RWPE1 (cell line): ENCODE results near the gene NBPF15.
A peak's percentile ranks its signal among the peaks of the same experiment; 100 is the strongest.
"Not testable (repeated sequence)": the region's sequence is repeated elsewhere in the genome, so short reads cannot be mapped to it uniquely, and the experiment has no call there.

Experiments
- CTCF ChIA-PET: fragments of 350-600 bp; sonication (Branson Sonifier 250); formaldehyde crosslinking; extraction: SDS; loops from one replicate; lab custom pipeline; 2021; lab: Yijun Ruan, JAX
- POLR2A ChIA-PET: fragments of 400-600 bp; formaldehyde crosslinking; extraction: SDS; loops from one replicate; lab custom pipeline; 2020; ENCODE audit warnings: antibody characterized with exemption; ENCODE audit not compliant: low non-redundant PET; lab: Yijun Ruan, JAX
- DNase-seq: peaks from one replicate; pipeline ENCODE4 v3.0.0; 2012; ENCODE audit warnings: low spot score
- H3K27ac ChIP-seq: fragments of 450-650 bp; 2 replicates; pipeline ENCODE4 v1.5.1; 2017
- TF ChIP-seq, protein P1 (sequence below): fragments of 450-650 bp; conservative IDR thresholded peaks from 2 replicates; pipeline ENCODE4 v1.5.1; 2017; ENCODE audit warnings: low read depth, mild to moderate bottlenecking

NBPF15 gene

DNA sequence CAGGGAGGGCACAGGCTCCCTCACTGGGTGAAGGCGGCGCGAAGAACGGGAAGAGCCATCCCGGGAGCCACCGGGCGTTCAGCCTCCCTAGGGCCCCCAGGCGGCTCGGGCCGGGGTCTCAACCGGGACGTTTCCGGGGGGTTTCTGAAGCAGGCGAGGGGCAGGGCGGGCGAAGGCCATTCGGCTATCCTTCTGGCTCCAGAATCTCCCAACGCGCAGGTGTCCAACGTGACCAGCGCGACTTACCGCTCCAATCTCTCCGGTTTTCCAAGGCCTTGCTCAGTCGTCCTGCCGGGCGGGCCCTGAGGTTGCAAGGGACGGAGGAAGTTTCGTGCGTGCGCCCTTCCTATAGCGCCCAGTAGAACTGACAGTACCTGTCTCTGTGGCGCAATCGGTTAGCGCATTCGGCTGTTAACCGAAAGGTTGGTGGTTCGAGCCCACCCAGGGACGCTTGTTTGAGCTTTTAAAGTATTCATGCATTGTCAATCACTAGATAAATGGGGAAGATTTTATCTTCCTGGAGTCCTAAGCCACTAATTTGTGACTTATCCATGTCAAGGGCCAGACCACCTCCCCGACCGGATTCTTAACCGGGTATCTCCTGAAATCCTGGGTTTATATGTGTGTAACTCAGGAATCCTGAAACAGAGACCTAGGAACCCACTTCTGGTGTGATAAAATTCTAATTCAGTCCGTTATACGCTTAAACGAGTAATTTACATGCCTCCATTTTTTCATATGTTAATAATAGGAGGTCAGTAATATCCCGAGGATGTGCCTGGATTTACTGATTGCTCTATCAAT, 42.4 kb downstream of the NBPF15 start:
- DNase-seq, POLR2A ChIA-PET, CTCF ChIA-PET: not testable (repeated sequence)
- H3K27ac ChIP-seq, result peak overlapping the region; percentile 78
- TF ChIP-seq, protein P1, sequence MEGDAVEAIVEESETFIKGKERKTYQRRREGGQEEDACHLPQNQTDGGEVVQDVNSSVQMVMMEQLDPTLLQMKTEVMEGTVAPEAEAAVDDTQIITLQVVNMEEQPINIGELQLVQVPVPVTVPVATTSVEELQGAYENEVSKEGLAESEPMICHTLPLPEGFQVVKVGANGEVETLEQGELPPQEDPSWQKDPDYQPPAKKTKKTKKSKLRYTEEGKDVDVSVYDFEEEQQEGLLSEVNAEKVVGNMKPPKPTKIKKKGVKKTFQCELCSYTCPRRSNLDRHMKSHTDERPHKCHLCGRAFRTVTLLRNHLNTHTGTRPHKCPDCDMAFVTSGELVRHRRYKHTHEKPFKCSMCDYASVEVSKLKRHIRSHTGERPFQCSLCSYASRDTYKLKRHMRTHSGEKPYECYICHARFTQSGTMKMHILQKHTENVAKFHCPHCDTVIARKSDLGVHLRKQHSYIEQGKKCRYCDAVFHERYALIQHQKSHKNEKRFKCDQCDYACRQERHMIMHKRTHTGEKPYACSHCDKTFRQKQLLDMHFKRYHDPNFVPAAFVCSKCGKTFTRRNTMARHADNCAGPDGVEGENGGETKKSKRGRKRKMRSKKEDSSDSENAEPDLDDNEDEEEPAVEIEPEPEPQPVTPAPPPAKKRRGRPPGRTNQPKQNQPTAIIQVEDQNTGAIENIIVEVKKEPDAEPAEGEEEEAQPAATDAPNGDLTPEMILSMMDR, result peak; percentile 27; the same call in 1 of the 2 replicates

GRCh38 chr1:144413404-144414118, 47.9 kb downstream of the NBPF15 start:
- DNase-seq, CTCF ChIA-PET, POLR2A ChIA-PET: not testable (repeated sequence)
- peak overlapping the region; percentile 95 for H3K27ac ChIP-seq

- POLR2A ChIA-PET, result interaction anchor here (1.0 kb wide), 1 partner anchor 139 kb away, joined by 9 read pairs; no protein-coding TSS in a partner anchor
- peak; percentile 94 for DNase-seq
Measured at GRCh38 chr1:144412491-144413403, 48.7 kb downstream of the NBPF15 start.

GRCh38 chr1:144412068-144412471, 49.4 kb downstream of the NBPF15 start:
- CTCF ChIA-PET, DNase-seq: not testable (repeated sequence)
- POLR2A ChIA-PET, result interaction anchor here (1.0 kb wide), 1 partner anchor 140 kb away, joined by 9 read pairs; no protein-coding TSS in a partner anchor
- H3K27ac ChIP-seq, result peak overlapping the region; percentile 95

More at GRCh38 chr1:144412491-144413403, 48.7 kb downstream of the NBPF15 start:
- H3K27ac ChIP-seq, result peak overlapping the region; percentile 95
- CTCF ChIA-PET, result not testable (repeated sequence)

DNA sequence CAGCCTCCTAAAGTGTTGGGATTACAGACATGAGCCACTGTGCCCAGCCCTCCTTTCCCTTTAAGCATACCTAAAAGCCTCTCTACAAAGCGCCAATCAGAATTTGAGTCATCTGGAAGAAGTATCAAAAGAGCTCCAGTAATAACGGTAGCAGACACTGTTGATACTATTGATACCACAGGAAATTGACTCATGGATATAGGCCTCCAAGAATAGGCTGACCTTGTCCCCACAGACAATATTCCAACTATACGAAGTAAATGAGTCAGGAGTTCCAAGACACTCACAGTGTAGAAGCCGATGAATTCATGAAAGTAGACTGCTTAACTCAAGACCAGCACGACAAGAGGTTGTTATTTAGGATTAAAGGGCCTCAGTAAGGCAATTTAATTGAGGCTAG, 58.7 kb downstream of the NBPF15 start:
- POLR2A ChIA-PET, CTCF ChIA-PET, DNase-seq, H3K27ac ChIP-seq: not testable (repeated sequence)

- POLR2A ChIA-PET, H3K27ac ChIP-seq, CTCF ChIA-PET, DNase-seq: not testable (repeated sequence)
Measured at GRCh38 chr1:144371651-144372050, 89.8 kb downstream of the NBPF15 start.
